Measurements from ENCODE around the gene LARP4B. TPM values are rescaled to one million over a fixed set of nuclear protein-coding genes. Genes with fewer than 3 reads are reported as not detected.

Gene LARP4B
- total RNA-seq, 2 donors from 2014 or later, result 45.3 to 53.9 TPM

GRCh38 chr10:761376-761775 lies 170.1 kb downstream of the LARP4B start:
- ATAC-seq, result no peak
- no peak for DNase-seq
- intact Hi-C loops (cut with DNase I), result no loop called here

DNA sequence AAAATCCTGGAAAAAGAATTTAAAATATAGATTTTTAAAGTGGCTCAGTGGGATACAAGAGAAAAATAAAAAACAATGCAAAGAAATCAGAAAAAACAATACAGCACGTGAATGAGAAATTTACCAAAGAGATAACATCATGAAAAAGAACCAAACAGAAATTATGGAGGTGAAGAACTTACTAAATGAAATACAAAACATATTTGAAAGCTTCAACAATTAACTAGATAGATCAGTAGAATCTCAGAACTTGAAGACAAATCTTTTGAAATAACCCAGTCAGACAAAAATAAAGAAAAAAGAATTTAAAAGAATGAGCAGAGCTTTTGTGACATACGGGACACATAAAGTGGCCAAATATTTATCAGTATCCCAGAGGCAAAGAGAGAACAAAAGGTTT lies 170.9 kb downstream of the LARP4B start:
- ATAC-seq, result no peak
- intact Hi-C loops (cut with DNase I), result no loop called here
- no peak for DNase-seq

DNA sequence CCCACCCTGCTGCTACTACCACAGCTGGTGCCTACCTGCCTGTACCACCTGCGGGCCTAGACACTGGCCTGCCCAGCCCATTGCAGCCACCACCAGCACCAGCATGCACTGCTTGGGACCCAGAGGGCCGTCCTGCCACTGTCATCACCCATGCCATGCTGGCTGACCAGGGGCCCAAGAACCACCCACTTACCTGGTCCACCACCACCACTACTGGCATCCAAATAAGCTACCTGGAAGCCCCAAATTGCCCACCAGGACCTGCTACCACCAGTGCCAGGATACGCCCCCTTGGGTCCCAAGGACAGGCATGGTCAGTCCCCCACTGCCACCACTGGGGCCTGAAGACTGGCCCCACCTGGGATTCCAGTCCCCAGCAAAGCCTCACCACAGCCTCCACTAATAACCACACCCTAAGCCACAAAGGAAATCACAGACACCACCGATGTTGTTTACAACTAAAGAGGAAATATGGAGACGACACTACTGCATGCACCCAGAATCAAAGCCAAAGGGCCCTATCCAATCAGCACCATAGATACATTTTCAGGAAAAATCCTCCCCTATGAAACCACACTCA lies 171.5 kb downstream of the LARP4B start:
- ATAC-seq, result no peak
- intact Hi-C loops (cut with DNase I), result no loop called here
- DNase-seq, result no peak

Other genes starting within 250 kb of the LARP4B start
- gene DIP2C, start 242.0 kb downstream of the LARP4B start, total RNA-seq, result 10 to 100 TPM; 21.6 to 30.5 TPM
- 10 to 100 TPM; 25.0 to 37.7 TPM for gene GTPBP4, start 56.7 kb upstream of the LARP4B start, total RNA-seq
- gene IDI2, start 94.2 kb upstream of the LARP4B start, total RNA-seq, result not detected
- gene IDI1, start 117.4 kb upstream of the LARP4B start, total RNA-seq, result 10 to 100 TPM; 18.4 to 29.8 TPM
- 10 to 100 TPM; 23.2 to 33.9 TPM for gene WDR37, start 124.7 kb upstream of the LARP4B start, total RNA-seq

All from left cardiac atrium (tissue), 4 donors.